Duodenal mucosa (tissue), 2 donors: Measurements from ENCODE around the gene ANKS1A.
"Not testable (repeated sequence)": the region's sequence is repeated elsewhere in the genome, so short reads cannot be mapped to it uniquely, and the experiment has no call there.

ENCODE experiments used
- H3K27ac ChIP-seq: one replicate; pipeline ENCODE4 v1.7.0; 2013; ENCODE audit warnings: low read depth, low read length
- H3K27me3 ChIP-seq, 2 donors: one replicate each; pipeline ENCODE4 v1.7.0; 2013; ENCODE audit warnings: low read length in 2 of 2, control low read depth in 1 of 2; ENCODE audit not compliant: insufficient read depth in 2 of 2, control insufficient read depth in 1 of 2
- H3K36me3 ChIP-seq, 2 donors: one replicate each; pipeline ENCODE4 v1.7.0; 2013; ENCODE audit warnings: low read length in 2 of 2, control low read depth in 1 of 2; ENCODE audit not compliant: insufficient read depth in 2 of 2, control insufficient read depth in 1 of 2
- H3K4me1 ChIP-seq, 2 donors: one replicate each; pipeline ENCODE4 v1.7.0; 2013; ENCODE audit warnings: low read length in 2 of 2, control low read depth in 1 of 2; ENCODE audit not compliant: insufficient read depth in 2 of 2, control insufficient read depth in 1 of 2
- H3K4me3 ChIP-seq, 2 donors: one replicate each; pipeline ENCODE4 v1.7.0; 2013; ENCODE audit warnings: low read length in 2 of 2, low read depth in 1 of 2
- H3K9ac ChIP-seq, 2 donors: one replicate each; pipeline ENCODE4 v1.7.0; 2013; ENCODE audit warnings: low read length in 2 of 2, low read depth in 1 of 2
- H3K9me3 ChIP-seq, 2 donors: one replicate each; pipeline ENCODE4 v1.7.0; 2013; ENCODE audit warnings: low read length in 2 of 2, control low read depth in 1 of 2; ENCODE audit not compliant: control insufficient read depth in 1 of 2

ANKS1A gene

DNA sequence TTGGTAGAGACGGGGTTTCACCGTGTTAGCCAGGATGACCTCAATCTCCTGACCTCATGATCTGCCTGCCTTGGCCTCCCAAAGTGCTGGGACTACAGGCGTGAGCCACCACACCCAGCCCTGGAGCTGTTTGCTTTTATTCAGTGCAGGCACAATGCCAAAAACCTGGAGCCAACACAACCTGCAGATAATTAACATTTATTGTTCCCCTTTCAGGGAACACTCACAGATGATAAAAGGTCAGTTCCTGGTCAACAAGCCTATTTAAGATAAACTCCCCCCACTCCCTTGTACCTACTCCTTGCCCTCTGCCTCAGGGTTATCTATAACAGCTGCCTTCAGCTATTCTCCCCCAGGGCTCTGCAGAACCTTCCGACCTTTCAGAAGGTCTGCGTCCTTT lies 218.7 kb downstream of the ANKS1A start:
- not testable (repeated sequence) for H3K4me3 ChIP-seq, H3K27ac ChIP-seq, H3K9ac ChIP-seq, H3K27me3 ChIP-seq, H3K36me3 ChIP-seq, H3K9me3 ChIP-seq
- peaks cover 8 to 12% of the 10 kb centered on the region in 2 donors for H3K4me1 ChIP-seq

DNA sequence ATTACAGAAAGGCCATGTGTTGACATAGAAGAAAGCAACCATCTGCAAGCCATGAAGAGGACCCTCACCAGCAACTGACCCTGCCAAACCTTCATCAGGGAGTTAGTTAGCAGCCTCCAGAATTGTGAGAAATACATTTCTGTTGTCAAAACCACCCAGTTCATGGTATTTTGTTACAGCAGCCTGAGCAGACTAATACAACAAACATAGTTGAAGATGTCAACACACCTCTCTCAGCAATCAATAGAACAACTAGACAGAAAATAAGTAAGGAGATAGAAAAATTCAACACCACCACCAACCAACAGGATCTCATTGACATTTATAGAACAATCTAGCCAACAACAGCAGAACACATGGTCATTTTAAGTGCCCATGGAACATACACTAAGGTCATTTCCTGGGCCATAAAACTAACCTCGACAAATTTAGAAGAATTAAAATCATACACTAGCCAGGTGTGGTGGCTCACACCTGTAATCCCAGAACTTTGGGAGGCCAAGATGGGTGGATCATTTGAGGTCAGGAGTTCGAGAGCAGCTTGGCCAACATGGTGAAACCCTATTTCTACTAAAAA lies 219.3 kb downstream of the ANKS1A start:
- Histone ChIP-seq H3K27ac (no peak overlapping the region), H3K4me1 (peaks cover 8 to 12% of the 10 kb centered on the region in 2 donors), H3K27me3 (no peaks in the 10 kb centered on the region), H3K9ac (no peak overlapping the region), H3K9me3 (peaks cover 0 to 2% of the 10 kb centered on the region in 2 donors), H3K4me3 (no peak overlapping the region), H3K36me3 (no peaks in the 10 kb centered on the region)

DNA sequence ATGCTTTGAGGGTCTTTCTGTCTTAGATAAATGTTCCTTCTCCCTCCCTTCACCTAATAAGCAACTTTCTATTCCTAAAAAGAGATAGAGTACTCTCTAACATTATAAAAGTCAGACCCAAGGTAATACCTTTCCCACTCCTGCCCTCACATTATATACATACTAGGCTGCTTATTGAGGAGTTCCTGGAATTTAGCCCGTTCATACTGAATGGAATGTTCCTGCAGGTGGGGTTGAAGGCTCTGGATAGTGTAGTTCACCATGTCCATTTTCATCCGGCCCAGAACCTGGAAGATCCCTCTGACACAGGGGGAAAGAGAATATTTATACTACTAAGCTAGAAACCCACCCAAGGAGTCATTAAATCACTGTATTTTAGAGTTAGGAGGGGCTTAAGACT lies 231.7 kb downstream of the ANKS1A start:
- no peaks in the 10 kb centered on the region for H3K9me3 ChIP-seq
- no peak overlapping the region for H3K9ac ChIP-seq
- no peak overlapping the region for H3K4me3 ChIP-seq
- no peaks in the 10 kb centered on the region for H3K27me3 ChIP-seq
- no peaks in the 10 kb centered on the region for H3K36me3 ChIP-seq
- H3K27ac ChIP-seq = no peak overlapping the region
- H3K4me1 ChIP-seq = no peaks in the 10 kb centered on the region

DNA sequence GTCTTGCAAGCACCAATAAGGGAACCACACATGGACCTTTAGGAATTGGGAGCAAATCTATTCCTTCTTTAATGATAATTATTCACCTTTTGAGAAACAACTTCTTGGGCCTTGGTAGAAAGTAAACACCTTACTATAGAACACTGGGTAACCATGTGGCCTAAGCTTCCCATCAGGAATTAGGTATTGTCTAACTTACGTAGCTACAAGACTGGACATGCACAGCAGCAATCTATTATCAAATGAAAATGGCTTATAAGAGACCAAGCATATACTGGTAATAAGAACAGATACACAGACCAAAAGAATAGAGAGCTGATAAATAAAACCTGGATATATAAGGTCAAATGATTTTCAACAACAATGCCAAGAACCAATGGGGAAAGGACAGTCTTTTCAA lies 235.3 kb downstream of the ANKS1A start:
- Histone ChIP-seq H3K9me3 (no peaks in the 10 kb centered on the region), H3K4me3 (no peak overlapping the region), H3K36me3 (no peaks in the 10 kb centered on the region), H3K27ac (no peak overlapping the region), H3K9ac (no peak overlapping the region), H3K4me1 (no peaks in the 10 kb centered on the region), H3K27me3 (no peaks in the 10 kb centered on the region)

DNA sequence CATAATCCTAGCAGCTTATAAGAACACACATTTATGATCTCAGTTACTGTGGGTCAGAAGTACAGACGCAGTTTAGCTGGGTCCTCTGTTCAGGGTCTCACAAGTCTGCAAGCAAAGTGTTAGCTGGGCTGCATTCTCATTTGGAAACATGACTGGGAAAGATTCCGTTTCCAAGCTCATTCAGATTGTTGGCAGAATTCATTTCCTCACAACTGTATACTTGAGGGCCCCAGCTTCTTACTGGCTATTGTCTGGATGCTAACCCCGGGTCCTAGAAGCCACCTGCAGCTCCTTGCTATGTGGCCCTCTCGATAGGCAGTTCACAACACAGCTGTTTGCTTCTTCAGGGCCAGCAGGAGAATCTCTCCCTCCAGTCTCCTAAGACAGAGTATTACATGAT lies 239.0 kb downstream of the ANKS1A start:
- H3K4me3 ChIP-seq = no peak overlapping the region

DNA sequence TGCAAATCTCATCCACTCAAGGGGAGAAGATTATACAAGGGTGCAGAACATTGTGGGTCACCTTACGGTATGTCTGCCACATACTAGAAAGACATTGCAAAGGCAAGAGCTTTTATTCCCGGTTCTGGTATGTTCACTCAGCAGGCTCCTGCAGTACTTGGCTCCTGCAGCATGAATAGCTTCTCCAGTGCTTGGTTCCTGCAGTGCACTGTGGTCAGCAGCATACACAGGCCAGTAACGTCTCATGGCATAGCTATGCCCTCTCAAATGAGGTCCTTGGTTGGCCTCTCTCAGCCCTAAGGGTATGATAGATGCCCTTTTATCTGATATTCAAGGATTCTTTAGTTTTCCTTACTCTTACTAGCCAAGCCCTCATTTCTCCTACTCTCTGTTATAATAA lies 239.4 kb downstream of the ANKS1A start:
- Histone ChIP-seq H3K36me3 (no peaks in the 10 kb centered on the region), H3K27me3 (no peaks in the 10 kb centered on the region), H3K4me3 (no peak overlapping the region), H3K4me1 (no peaks in the 10 kb centered on the region), H3K27ac (no peak overlapping the region), H3K9me3 (no peaks in the 10 kb centered on the region), H3K9ac (no peak overlapping the region)

More for the DNA sequence above, 239.0 kb downstream of the ANKS1A start:
- Histone ChIP-seq H3K27ac (no peak overlapping the region), H3K9me3 (no peaks in the 10 kb centered on the region), H3K4me1 (no peaks in the 10 kb centered on the region), H3K9ac (no peak overlapping the region), H3K27me3 (no peaks in the 10 kb centered on the region), H3K36me3 (no peaks in the 10 kb centered on the region)

DNA sequence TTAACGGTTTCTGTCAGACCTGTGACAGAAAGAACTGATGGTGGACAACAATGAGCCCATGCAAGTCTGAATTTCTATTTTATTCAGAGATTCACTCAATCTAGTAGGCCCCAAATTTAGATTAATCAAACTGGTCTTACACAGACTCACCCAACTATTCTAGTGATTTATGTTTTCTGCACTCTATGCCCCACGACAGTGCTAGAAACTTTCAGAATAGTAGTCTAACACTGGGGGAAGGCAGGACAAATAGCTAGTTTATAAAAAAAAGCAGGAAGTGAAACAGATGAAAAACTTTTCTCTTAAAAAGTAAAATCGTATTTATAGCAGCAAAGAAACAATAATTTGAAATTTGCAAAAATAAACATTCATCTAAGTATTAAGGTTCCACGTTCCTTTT lies 247.1 kb downstream of the ANKS1A start:
- peaks cover 0 to 2% of the 10 kb centered on the region in 2 donors for H3K4me1 ChIP-seq
- H3K9ac ChIP-seq = no peak overlapping the region
- no peak overlapping the region for H3K4me3 ChIP-seq
- no peak overlapping the region for H3K27ac ChIP-seq
- H3K36me3 ChIP-seq = no peaks in the 10 kb centered on the region
- H3K27me3 ChIP-seq = no peaks in the 10 kb centered on the region
- no peaks in the 10 kb centered on the region for H3K9me3 ChIP-seq

DNA sequence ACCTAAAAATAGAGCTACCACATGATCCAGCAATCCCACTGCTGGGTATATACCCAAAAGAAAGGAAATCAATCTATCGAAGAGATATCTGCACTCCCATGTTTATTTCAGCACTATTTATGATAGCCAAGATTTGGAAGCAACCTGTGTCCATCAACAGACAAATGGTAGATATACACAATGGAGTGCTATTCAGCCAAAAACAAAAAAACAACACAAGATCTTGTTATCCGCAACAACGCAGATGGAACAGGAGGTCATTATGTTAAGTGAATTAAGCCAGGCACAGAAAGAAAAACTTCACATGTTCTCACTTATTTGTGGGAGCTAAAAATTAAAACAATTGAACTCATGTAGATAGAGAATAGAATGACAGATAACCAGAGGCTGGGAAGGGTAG lies 249.1 kb downstream of the ANKS1A start:
- not testable (repeated sequence) for H3K4me1 ChIP-seq, H3K27me3 ChIP-seq, H3K4me3 ChIP-seq, H3K9me3 ChIP-seq, H3K9ac ChIP-seq, H3K27ac ChIP-seq, H3K36me3 ChIP-seq

DNA sequence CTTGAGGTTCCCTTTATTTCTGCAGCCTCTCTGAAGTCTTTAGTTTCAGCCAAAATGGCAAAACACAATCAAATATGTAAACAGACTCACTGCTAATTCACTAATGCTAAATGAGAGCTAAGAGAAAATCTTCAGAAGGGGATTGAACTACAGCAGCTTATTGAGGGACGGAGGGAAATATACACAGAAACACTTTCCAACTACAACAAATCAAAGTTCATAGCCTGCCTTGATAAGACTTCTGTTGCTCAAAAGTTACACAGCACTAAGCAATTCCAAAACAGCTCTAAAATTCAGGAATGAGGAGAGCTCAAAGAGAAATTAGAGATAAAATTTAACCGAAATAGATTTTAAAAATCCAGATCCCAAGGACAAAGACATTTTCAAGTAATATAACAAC lies 250.4 kb downstream of the ANKS1A start:
- H3K27me3 ChIP-seq = no peaks in the 10 kb centered on the region
- no peaks in the 10 kb centered on the region for H3K36me3 ChIP-seq
- no peak overlapping the region for H3K9ac ChIP-seq
- no peak overlapping the region for H3K27ac ChIP-seq
- no peaks in the 10 kb centered on the region for H3K9me3 ChIP-seq
- H3K4me3 ChIP-seq = no peak overlapping the region
- peaks cover 0 to 3% of the 10 kb centered on the region in 2 donors for H3K4me1 ChIP-seq

DNA sequence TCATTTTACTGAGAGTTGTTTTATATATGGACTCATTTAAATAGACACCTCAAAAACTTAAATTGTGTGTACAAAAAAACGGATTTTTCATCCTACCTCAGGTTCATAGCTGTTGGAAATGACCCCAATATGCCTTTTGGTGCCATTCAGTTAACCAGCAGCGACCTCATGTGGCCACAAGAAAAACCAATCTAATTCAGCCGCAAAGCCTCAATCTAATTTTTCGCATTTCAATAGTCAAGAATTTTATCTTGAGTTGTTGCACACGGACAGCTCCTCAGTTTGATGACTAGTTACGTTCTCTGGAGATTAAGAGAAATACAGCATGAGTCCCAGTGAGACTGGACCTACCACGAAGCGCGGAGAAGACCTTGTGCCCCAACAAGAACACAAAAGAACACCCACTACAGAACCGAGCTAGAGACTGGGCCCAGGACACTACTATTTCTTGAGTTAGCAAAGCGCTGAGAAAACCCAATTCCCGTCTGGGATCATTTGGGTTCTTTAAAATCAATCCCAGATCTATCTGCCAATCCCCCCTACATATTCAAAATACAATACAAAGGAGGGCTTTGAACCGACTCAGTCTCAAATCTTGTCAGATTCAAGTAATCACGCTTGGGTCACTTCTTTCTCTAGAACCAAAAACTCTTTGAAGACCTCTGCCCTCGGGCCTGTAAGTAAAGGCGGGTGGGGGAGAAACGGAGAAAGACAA lies 251.0 kb downstream of the ANKS1A start:
- Histone ChIP-seq H3K27me3 (no peaks in the 10 kb centered on the region), H3K4me3 (no peak overlapping the region), H3K9ac (no peak overlapping the region), H3K4me1 (peaks cover 0 to 3% of the 10 kb centered on the region in 2 donors), H3K27ac (no peak overlapping the region), H3K9me3 (no peaks in the 10 kb centered on the region), H3K36me3 (no peaks in the 10 kb centered on the region)
